H1 (cell line): Measurements from ENCODE around the gene SNX20.

Experiments
- CEBPB ChIP-seq: IDR thresholded peaks from 2 replicates; pipeline ENCODE4 v1.6.1; 2012; ENCODE audit warnings: low read depth, low read length
- CTCF ChIP-seq, 3 experiments: IDR thresholded peaks; 1 replicate in 2 of 3; 2 replicates in 1 of 3; pipeline versions ENCODE4 v1.5.1 to v1.6.1; 2011; ENCODE audit warnings: low read length in 3 of 3, mild to moderate bottlenecking in 3 of 3, inconsistent platforms in 2 of 3, low read depth in 1 of 3, moderate library complexity in 1 of 3; ENCODE audit not compliant: insufficient read depth in 1 of 3; ENCODE audit errors: control extremely low read depth in 1 of 3
- EGR1 ChIP-seq: IDR thresholded peaks from 2 replicates; pipeline ENCODE4 v1.6.1; 2011; ENCODE audit warnings: low read depth, low read length, borderline replicate concordance
- EZH2 ChIP-seq: fragments of 200-600 bp; sonication (generic); IDR thresholded peaks from 2 replicates; pipeline ENCODE4 v1.7.1; 2012; ENCODE audit warnings: low read depth, mild to moderate bottlenecking, moderate library complexity, low read length, inconsistent platforms; ENCODE audit not compliant: severe bottlenecking
- JUN ChIP-seq: IDR thresholded peaks from 2 replicates; pipeline ENCODE4 v1.6.1; 2011; ENCODE audit warnings: low read depth, mild to moderate bottlenecking, improper control_type of control experiment, low read length
- MAX ChIP-seq: IDR thresholded peaks from 2 replicates; pipeline ENCODE4 v1.6.1; 2012; ENCODE audit warnings: inconsistent platforms
- POLR2A ChIP-seq, 2 experiments: IDR thresholded peaks; 1 replicate in 1 of 2; 2 replicates in 1 of 2; pipeline ENCODE4 v1.6.1; 2011; ENCODE audit warnings: low read depth in 2 of 2, low read length in 2 of 2, mild to moderate bottlenecking in 2 of 2; ENCODE audit errors: control extremely low read depth in 1 of 2
- POLR2AphosphoS5 ChIP-seq: IDR thresholded peaks from 2 replicates; pipeline ENCODE4 v1.6.1; 2011; ENCODE audit warnings: low read depth, low read length
- RAD21 ChIP-seq, 2 experiments: IDR thresholded peaks in 1 of 2; conservative IDR thresholded peaks in 1 of 2; 2 replicates each; pipeline ENCODE4 v1.6.1; 2011; ENCODE audit warnings: low read depth in 2 of 2, low read length in 2 of 2, improper control_type of control experiment in 1 of 2, inconsistent platforms in 1 of 2, mild to moderate bottlenecking in 1 of 2, moderate library complexity in 1 of 2

GRCh38 chr16:50677351-50677750, 3.8 kb downstream of the SNX20 start:
- TF ChIP-seq POLR2A (IDR thresholded peaks at IDR 0.05; ENCODE audit: control extremely low read depth in 1 of 2, low read depth in 2 of 2, low read length in 2 of 2) (no peak), CTCF (IDR thresholded peaks at IDR 0.05; ENCODE audit: control extremely low read depth in 1 of 3, insufficient read depth in 1 of 3, low read depth in 1 of 3, low read length in 3 of 3) (peak; percentile 58 to 81 (median 70)), RAD21 (IDR thresholded peaks at IDR 0.05 in 1 of 2, conservative IDR thresholded peaks at IDR 0.05 in 1 of 2; ENCODE audit: low read depth in 2 of 2, low read length in 2 of 2) (peak; percentile 32 to 48; a peak in 3 of 4 replicates), POLR2AphosphoS5 (no peak), CEBPB (no peak), EGR1 (no peak), JUN (no peak), MAX (no peak), EZH2 (no peak)
